SK-N-SH treated with all-trans-retinoic acid at 6 μM for 48 hours (cell line): ENCODE measurements around the gene INSL3.

ENCODE experiments used
- ATAC-seq: fragments of 200-7000 bp; cut with Tn5 transposase; 3 replicates; pipeline ENCODE4 v1.9.1; 2020; ENCODE audit warnings: mild to moderate bottlenecking, moderate library complexity
- BACH2 ChIP-seq: fragments of 250-450 bp; sonication (Bioruptor Pico); IDR thresholded peaks from 2 replicates; pipeline ENCODE4 v1.9.0; 2021; ENCODE audit warnings: mild to moderate bottlenecking, borderline replicate concordance
- ISL1 ChIP-seq: fragments of 250-450 bp; sonication (Bioruptor Pico); IDR thresholded peaks from 2 replicates; pipeline ENCODE4 v2.1.2; 2022; ENCODE audit warnings: mild to moderate bottlenecking, moderate library complexity
- OSR1 ChIP-seq: fragments of 250-450 bp; sonication (Bioruptor Pico); IDR thresholded peaks from 2 replicates; pipeline ENCODE4 v1.8.0; 2022; ENCODE audit warnings: moderate library complexity, mild to moderate bottlenecking, inconsistent platforms
- PPARA ChIP-seq: fragments of 250-450 bp; sonication (Bioruptor Pico); IDR thresholded peaks from 2 replicates; pipeline ENCODE4 v1.5.0; 2020; ENCODE audit warnings: mild to moderate bottlenecking, borderline replicate concordance
- RARB ChIP-seq: fragments of 250-450 bp; sonication (Bioruptor Pico); IDR thresholded peaks from 2 replicates; pipeline ENCODE4 v1.8.0; 2021; ENCODE audit warnings: mild to moderate bottlenecking, moderate library complexity
- SNAI2 ChIP-seq: fragments of 250-450 bp; sonication (Bioruptor Pico); IDR thresholded peaks from 2 replicates; pipeline ENCODE4 v1.5.0; 2020; ENCODE audit warnings: mild to moderate bottlenecking, moderate library complexity
- TOX ChIP-seq: fragments of 250-450 bp; sonication (Bioruptor Pico); IDR thresholded peaks from 2 replicates; pipeline ENCODE4 v1.8.0; 2021; ENCODE audit warnings: mild to moderate bottlenecking, moderate library complexity, borderline replicate concordance
- ZC3H10 ChIP-seq: fragments of 250-450 bp; sonication (Bioruptor Pico); IDR thresholded peaks from 2 replicates; pipeline ENCODE4 v1.5.1; 2021; ENCODE audit warnings: mild to moderate bottlenecking, moderate library complexity
- ZFP30 ChIP-seq: fragments of 450-650 bp; formaldehyde crosslinking; IDR thresholded peaks from 2 replicates; pipeline ENCODE4 v1.5.0; 2022; ENCODE audit warnings: mild to moderate bottlenecking, moderate library complexity
- ZNF565 ChIP-seq: fragments of 450-650 bp; formaldehyde crosslinking; conservative IDR thresholded peaks from 2 replicates; pipeline ENCODE4 v1.5.0; 2020; ENCODE audit warnings: low read depth, mild to moderate bottlenecking, moderate library complexity
- ZNF70 ChIP-seq: fragments of 450-650 bp; formaldehyde crosslinking; IDR thresholded peaks from 2 replicates; pipeline ENCODE4 v1.5.0; 2020; ENCODE audit warnings: mild to moderate bottlenecking, moderate library complexity
- ZNF8 ChIP-seq: fragments of 450-650 bp; formaldehyde crosslinking; IDR thresholded peaks from 2 replicates; pipeline ENCODE4 v1.5.0; 2020; ENCODE audit warnings: mild to moderate bottlenecking, moderate library complexity
- TF ChIP-seq, protein P1 (sequence below): fragments of 250-450 bp; sonication (Bioruptor Pico); IDR thresholded peaks from 2 replicates; pipeline ENCODE4 v1.5.1; 2020; ENCODE audit warnings: low read depth, mild to moderate bottlenecking, moderate library complexity
- TF ChIP-seq, protein P2 (sequence below): fragments of 250-450 bp; sonication (Bioruptor Pico); IDR thresholded peaks from 2 replicates; pipeline ENCODE4 v1.5.1; 2021; ENCODE audit warnings: mild to moderate bottlenecking, moderate library complexity
- TF ChIP-seq, protein P3 (sequence below): fragments of 250-450 bp; sonication (Bioruptor Pico); IDR thresholded peaks from 2 replicates; pipeline ENCODE4 v1.8.0; 2020; ENCODE audit warnings: mild to moderate bottlenecking, moderate library complexity, borderline replicate concordance
- TF ChIP-seq, protein P4 (sequence below): fragments of 250-450 bp; sonication (Bioruptor Pico); IDR thresholded peaks from 2 replicates; pipeline ENCODE4 v1.5.0; 2020; ENCODE audit warnings: mild to moderate bottlenecking, moderate library complexity
- TF ChIP-seq, protein P5 (sequence below): fragments of 250-450 bp; sonication (Bioruptor Pico); IDR thresholded peaks from 2 replicates; pipeline ENCODE4 v1.8.0; 2021; ENCODE audit warnings: low read depth, mild to moderate bottlenecking, moderate library complexity, borderline replicate concordance

Gene INSL3

DNA sequence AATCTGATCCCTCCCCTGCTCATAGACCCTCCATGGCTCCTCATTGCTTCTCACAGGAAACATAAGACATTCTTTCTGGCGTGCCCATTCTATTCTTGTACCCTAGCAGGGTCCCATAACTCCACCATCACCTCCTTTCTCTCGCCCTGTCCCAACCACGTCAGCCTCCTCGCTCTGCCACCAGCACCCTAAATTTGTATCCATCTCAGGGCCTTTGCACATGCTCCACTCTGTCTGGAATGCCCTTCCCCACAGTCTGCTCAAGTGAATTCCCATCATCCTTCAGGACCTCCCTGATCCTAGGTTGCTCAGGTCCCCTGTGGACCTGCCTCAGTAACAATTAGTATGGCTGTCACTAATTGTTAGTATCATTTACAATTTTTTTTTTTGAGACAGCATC is 15.9 kb downstream of the INSL3 start (continued):
- TF ChIP-seq, protein P1, sequence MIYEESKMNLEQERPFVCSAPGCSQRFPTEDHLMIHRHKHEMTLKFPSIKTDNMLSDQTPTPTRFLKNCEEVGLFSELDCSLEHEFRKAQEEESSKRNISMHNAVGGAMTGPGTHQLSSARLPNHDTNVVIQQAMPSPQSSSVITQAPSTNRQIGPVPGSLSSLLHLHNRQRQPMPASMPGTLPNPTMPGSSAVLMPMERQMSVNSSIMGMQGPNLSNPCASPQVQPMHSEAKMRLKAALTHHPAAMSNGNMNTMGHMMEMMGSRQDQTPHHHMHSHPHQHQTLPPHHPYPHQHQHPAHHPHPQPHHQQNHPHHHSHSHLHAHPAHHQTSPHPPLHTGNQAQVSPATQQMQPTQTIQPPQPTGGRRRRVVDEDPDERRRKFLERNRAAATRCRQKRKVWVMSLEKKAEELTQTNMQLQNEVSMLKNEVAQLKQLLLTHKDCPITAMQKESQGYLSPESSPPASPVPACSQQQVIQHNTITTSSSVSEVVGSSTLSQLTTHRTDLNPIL (CRISPR knock-in tag), result no peak
- TF ChIP-seq, all 23 proteins: peak for 0

DNA sequence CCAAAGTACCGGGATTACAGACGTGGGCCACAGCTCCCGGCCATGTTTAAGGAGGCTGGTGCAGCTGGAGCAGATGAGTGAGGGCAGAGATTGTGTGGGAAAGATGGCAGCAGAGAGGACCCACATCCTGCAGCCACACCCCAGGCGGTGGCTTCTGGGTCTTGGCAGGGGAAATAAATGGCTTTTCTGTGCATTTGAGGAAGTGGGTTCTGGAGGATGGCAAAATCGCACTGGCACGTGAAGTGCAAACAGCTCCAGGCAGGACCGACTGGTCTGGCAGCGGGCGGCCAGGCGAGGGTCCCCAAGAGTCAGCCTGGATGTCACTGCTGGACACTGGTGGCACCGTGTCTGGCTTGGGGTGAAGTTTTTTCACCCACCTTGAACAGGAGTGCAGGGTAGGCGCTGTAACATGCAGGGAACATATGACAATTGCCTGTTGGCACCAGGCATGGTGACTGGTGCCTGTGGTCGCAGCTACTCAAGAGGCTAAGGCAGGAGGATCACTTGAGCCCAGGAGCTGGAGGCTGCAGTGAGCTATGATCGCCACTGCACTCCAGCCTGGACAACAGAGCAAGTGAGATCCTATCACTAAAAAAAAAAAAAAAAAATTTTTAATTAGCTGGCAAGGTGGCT is 17.9 kb downstream of the INSL3 start:
- ATAC-seq, result no peak
- TF ChIP-seq OSR1 (CRISPR knock-in tag) (no peak), BACH2 (CRISPR knock-in tag) (no peak), SNAI2 (CRISPR knock-in tag) (no peak), ISL1 (CRISPR knock-in tag) (no peak), ZNF565 (CRISPR knock-in tag) (no peak), ZC3H10 (CRISPR knock-in tag) (no peak)
- TF ChIP-seq, protein P2, sequence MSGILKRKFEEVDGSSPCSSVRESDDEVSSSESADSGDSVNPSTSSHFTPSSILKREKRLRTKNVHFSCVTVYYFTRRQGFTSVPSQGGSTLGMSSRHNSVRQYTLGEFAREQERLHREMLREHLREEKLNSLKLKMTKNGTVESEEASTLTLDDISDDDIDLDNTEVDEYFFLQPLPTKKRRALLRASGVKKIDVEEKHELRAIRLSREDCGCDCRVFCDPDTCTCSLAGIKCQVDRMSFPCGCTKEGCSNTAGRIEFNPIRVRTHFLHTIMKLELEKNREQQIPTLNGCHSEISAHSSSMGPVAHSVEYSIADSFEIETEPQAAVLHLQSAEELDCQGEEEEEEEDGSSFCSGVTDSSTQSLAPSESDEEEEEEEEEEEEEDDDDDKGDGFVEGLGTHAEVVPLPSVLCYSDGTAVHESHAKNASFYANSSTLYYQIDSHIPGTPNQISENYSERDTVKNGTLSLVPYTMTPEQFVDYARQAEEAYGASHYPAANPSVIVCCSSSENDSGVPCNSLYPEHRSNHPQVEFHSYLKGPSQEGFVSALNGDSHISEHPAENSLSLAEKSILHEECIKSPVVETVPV, result no peak
- TF ChIP-seq, protein P1 (CRISPR knock-in tag), result no peak
- TF ChIP-seq, protein P3, sequence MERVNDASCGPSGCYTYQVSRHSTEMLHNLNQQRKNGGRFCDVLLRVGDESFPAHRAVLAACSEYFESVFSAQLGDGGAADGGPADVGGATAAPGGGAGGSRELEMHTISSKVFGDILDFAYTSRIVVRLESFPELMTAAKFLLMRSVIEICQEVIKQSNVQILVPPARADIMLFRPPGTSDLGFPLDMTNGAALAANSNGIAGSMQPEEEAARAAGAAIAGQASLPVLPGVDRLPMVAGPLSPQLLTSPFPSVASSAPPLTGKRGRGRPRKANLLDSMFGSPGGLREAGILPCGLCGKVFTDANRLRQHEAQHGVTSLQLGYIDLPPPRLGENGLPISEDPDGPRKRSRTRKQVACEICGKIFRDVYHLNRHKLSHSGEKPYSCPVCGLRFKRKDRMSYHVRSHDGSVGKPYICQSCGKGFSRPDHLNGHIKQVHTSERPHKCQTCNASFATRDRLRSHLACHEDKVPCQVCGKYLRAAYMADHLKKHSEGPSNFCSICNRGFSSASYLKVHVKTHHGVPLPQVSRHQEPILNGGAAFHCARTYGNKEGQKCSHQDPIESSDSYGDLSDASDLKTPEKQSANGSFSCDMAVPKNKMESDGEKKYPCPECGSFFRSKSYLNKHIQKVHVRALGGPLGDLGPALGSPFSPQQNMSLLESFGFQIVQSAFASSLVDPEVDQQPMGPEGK (CRISPR knock-in tag), result no peak
- TF ChIP-seq, protein P4, sequence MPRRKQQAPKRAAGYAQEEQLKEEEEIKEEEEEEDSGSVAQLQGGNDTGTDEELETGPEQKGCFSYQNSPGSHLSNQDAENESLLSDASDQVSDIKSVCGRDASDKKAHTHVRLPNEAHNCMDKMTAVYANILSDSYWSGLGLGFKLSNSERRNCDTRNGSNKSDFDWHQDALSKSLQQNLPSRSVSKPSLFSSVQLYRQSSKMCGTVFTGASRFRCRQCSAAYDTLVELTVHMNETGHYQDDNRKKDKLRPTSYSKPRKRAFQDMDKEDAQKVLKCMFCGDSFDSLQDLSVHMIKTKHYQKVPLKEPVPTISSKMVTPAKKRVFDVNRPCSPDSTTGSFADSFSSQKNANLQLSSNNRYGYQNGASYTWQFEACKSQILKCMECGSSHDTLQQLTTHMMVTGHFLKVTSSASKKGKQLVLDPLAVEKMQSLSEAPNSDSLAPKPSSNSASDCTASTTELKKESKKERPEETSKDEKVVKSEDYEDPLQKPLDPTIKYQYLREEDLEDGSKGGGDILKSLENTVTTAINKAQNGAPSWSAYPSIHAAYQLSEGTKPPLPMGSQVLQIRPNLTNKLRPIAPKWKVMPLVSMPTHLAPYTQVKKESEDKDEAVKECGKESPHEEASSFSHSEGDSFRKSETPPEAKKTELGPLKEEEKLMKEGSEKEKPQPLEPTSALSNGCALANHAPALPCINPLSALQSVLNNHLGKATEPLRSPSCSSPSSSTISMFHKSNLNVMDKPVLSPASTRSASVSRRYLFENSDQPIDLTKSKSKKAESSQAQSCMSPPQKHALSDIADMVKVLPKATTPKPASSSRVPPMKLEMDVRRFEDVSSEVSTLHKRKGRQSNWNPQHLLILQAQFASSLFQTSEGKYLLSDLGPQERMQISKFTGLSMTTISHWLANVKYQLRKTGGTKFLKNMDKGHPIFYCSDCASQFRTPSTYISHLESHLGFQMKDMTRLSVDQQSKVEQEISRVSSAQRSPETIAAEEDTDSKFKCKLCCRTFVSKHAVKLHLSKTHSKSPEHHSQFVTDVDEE (CRISPR knock-in tag), result no peak
- TF ChIP-seq, protein P5, sequence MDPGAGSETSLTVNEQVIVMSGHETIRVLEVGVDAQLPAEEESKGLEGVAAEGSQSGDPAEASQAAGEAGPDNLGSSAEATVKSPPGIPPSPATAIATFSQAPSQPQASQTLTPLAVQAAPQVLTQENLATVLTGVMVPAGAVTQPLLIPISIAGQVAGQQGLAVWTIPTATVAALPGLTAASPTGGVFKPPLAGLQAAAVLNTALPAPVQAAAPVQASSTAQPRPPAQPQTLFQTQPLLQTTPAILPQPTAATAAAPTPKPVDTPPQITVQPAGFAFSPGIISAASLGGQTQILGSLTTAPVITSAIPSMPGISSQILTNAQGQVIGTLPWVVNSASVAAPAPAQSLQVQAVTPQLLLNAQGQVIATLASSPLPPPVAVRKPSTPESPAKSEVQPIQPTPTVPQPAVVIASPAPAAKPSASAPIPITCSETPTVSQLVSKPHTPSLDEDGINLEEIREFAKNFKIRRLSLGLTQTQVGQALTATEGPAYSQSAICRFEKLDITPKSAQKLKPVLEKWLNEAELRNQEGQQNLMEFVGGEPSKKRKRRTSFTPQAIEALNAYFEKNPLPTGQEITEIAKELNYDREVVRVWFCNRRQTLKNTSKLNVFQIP (CRISPR knock-in tag), result no peak

DNA sequence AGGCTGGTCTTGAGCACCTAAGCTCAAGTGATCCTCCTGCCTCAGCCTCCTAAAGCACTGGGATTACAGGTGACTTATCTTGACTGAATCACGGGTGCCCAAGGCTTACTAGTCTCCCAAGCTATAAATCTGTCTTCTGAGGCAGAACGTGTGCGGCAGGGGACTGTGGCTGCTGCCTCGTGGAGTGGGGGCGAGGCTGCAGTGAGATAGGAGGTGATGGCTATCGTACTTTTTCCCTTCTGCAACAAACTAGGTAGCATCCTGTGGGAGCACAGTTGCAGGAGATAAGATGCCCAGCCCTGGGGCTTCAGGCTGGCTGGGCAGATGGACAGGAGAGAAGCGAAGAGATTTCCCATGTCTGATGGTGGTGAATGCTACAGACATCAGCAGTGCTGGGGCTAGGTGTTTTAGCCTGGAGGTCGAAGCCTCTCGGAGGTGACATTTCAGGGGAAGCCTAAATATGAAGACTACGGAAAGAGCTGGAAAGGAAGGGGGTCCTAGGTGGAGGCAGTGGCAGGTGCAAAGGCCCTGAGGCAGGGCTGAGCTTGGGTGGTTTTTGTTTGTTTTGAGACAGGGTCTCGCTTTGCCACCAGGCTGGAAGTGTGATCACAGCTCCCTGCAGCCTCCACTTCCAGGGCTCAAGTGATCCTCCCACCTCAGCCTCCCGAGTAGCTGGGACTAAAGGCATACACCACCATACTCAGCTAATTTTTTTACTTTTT is 19.0 kb downstream of the INSL3 start:
- no peak for ATAC-seq
- no peak for TF ChIP-seq RARB
- TF ChIP-seq PPARA (CRISPR knock-in tag), result no peak
- TF ChIP-seq TOX (CRISPR knock-in tag), result no peak
- TF ChIP-seq, protein P4 (CRISPR knock-in tag), result no peak
- no peak for TF ChIP-seq SNAI2 (CRISPR knock-in tag)
- TF ChIP-seq, protein P2, result no peak
- no peak for TF ChIP-seq ZNF70 (CRISPR knock-in tag)
- TF ChIP-seq, protein P5 (CRISPR knock-in tag), result no peak
- no peak for TF ChIP-seq ZFP30 (CRISPR knock-in tag)
- no peak for TF ChIP-seq ZNF8 (CRISPR knock-in tag)
